Activated CD4-positive, alpha-beta T cell treated with anti-CD3 and anti-CD28 coated beads, Interleukin-2, amount 50 U/mL, for 1 hour (primary cell): ENCODE results near the gene CAPZA1.
"Not testable (repeated sequence)": the region's sequence is repeated elsewhere in the genome, so short reads cannot be mapped to it uniquely, and the experiment has no call there.

Experiments used
- DNase-seq: peaks from one replicate; pipeline ENCODE4 v3.0.0-alpha.2; 2020

Gene CAPZA1

GRCh38 chr1:112628516-112628915, 8.9 kb downstream of the CAPZA1 start:
- no peak for DNase-seq

- no peak for DNase-seq
Observed at GRCh38 chr1:112629256-112629655, 9.6 kb downstream of the CAPZA1 start.

GRCh38 chr1:112633628-112634027, 14.0 kb downstream of the CAPZA1 start:
- no peak for DNase-seq

- no peak for DNase-seq
Observed at GRCh38 chr1:112634367-112634766, 14.7 kb downstream of the CAPZA1 start.

- DNase-seq: no peak
Observed at GRCh38 chr1:112636056-112636455, 16.4 kb downstream of the CAPZA1 start.

GRCh38 chr1:112636597-112637253, 17.1 kb downstream of the CAPZA1 start:
- no peak for DNase-seq

- DNase-seq: no peak
Observed at GRCh38 chr1:112637254-112638109, 17.9 kb downstream of the CAPZA1 start.

GRCh38 chr1:112638110-112638428, 18.4 kb downstream of the CAPZA1 start:
- DNase-seq: no peak

- not testable (repeated sequence) for DNase-seq
Observed at GRCh38 chr1:112640437-112640836, 20.8 kb downstream of the CAPZA1 start.

- no peak for DNase-seq
Observed at GRCh38 chr1:112643080-112643479, 23.4 kb downstream of the CAPZA1 start.

GRCh38 chr1:112646225-112646624, 26.6 kb downstream of the CAPZA1 start:
- DNase-seq: no peak

- no peak for DNase-seq
Observed at GRCh38 chr1:112651205-112651604, 31.6 kb downstream of the CAPZA1 start.

GRCh38 chr1:112665857-112666256, 46.2 kb downstream of the CAPZA1 start:
- DNase-seq: no peak

- DNase-seq: no peak
Observed at GRCh38 chr1:112666946-112667345, 47.3 kb downstream of the CAPZA1 start.

GRCh38 chr1:112672009-112672408, 52.4 kb downstream of the CAPZA1 start:
- no peak for DNase-seq

- DNase-seq: no peak
Observed at GRCh38 chr1:112672842-112673241, 53.2 kb downstream of the CAPZA1 start.

- DNase-seq: peak; percentile 7
Observed at GRCh38 chr1:112673592-112674439, 54.2 kb downstream of the CAPZA1 start.

GRCh38 chr1:112674440-112674985, 54.9 kb downstream of the CAPZA1 start, which contains the start of gene MOV10:
Gene MOV10 (plus strand): TSS chr1:112674659. CDS start chr1:112674913, 254 bp downstream.
- peak; percentile 45 for DNase-seq

GRCh38 chr1:112674986-112675727, 55.5 kb downstream of the CAPZA1 start:
- DNase-seq: peak; percentile 34

GRCh38 chr1:112675728-112676381, 56.2 kb downstream of the CAPZA1 start:
- DNase-seq: no peak

- DNase-seq: no peak
Observed at GRCh38 chr1:112676543-112676942, 56.9 kb downstream of the CAPZA1 start.

GRCh38 chr1:112677501-112677900, 57.9 kb downstream of the CAPZA1 start:
- DNase-seq: no peak
